ENCODE measurements around the gene CRY2.

- TF ChIP-seq YY1 (IDR thresholded peaks at IDR 0.05; ENCODE audit: low read depth) (no peak), NFIC (IDR thresholded peaks at IDR 0.05) (no peak), ZBTB7A (IDR thresholded peaks at IDR 0.05; ENCODE audit: low read depth) (no peak), CREB1 (IDR thresholded peaks at IDR 0.05; ENCODE audit: low read depth) (no peak), EP300 (IDR thresholded peaks at IDR 0.05; ENCODE audit: borderline replicate concordance) (no peak), TEAD4 (IDR thresholded peaks at IDR 0.05) (no peak), FOXM1 (IDR thresholded peaks at IDR 0.05; ENCODE audit: borderline replicate concordance, low read depth) (no peak)
- TF ChIP-seq, protein P1, sequence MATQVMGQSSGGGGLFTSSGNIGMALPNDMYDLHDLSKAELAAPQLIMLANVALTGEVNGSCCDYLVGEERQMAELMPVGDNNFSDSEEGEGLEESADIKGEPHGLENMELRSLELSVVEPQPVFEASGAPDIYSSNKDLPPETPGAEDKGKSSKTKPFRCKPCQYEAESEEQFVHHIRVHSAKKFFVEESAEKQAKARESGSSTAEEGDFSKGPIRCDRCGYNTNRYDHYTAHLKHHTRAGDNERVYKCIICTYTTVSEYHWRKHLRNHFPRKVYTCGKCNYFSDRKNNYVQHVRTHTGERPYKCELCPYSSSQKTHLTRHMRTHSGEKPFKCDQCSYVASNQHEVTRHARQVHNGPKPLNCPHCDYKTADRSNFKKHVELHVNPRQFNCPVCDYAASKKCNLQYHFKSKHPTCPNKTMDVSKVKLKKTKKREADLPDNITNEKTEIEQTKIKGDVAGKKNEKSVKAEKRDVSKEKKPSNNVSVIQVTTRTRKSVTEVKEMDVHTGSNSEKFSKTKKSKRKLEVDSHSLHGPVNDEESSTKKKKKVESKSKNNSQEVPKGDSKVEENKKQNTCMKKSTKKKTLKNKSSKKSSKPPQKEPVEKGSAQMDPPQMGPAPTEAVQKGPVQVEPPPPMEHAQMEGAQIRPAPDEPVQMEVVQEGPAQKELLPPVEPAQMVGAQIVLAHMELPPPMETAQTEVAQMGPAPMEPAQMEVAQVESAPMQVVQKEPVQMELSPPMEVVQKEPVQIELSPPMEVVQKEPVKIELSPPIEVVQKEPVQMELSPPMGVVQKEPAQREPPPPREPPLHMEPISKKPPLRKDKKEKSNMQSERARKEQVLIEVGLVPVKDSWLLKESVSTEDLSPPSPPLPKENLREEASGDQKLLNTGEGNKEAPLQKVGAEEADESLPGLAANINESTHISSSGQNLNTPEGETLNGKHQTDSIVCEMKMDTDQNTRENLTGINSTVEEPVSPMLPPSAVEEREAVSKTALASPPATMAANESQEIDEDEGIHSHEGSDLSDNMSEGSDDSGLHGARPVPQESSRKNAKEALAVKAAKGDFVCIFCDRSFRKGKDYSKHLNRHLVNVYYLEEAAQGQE (IDR thresholded peaks at IDR 0.05; ENCODE audit: low read depth) = no peak
Measured at GRCh38 chr11:45853332-45854219, 6.3 kb downstream of the CRY2 start.
